Neural cell (in vitro differentiated cells): Measurements from ENCODE around the gene FAM53A. TPM values are rescaled to one million over a fixed set of nuclear protein-coding genes. Genes with fewer than 3 reads are reported as not detected.

Experiments used
- H2AFZ ChIP-seq: fragments of 200-600, 300-800 bp; sonication (generic), shearing (Covaris generic); 2 replicates; pipeline ENCODE4 v1.6.0; 2014; ENCODE audit warnings: low read depth, mild to moderate bottlenecking, antibody characterized with exemption, low read length, moderate library complexity
- H3F3A ChIP-seq: fragments of 200-600 bp; shearing (Covaris generic); 2 replicates; pipeline ENCODE4 v1.6.1; 2016; ENCODE audit warnings: mild to moderate bottlenecking, moderate library complexity, mixed read lengths, antibody characterized with exemption, low read length; ENCODE audit not compliant: insufficient read depth, poor library complexity, severe bottlenecking
- H3K27ac ChIP-seq: fragments of 200-600, 300-800 bp; sonication (generic), shearing (Covaris generic); 2 replicates; pipeline ENCODE4 v1.5.1; 2014; ENCODE audit warnings: mild to moderate bottlenecking, low read length, moderate library complexity
- H3K27me3 ChIP-seq: fragments of 300-800, 200-600 bp; sonication (generic), shearing (Covaris generic); 2 replicates; pipeline ENCODE4 v1.6.0; 2014; ENCODE audit warnings: mild to moderate bottlenecking, low read depth, low read length, moderate library complexity; ENCODE audit not compliant: insufficient read depth
- H3K36me3 ChIP-seq: fragments of 300-800, 200-600 bp; sonication (generic), shearing (Covaris generic); 2 replicates; pipeline ENCODE4 v1.5.1; 2014; ENCODE audit warnings: mild to moderate bottlenecking, antibody characterized with exemption, low read length, moderate library complexity; ENCODE audit not compliant: insufficient read depth
- H3K4me2 ChIP-seq: fragments of 300-800, 200-600 bp; sonication (generic), shearing (Covaris generic); 2 replicates; pipeline ENCODE4 v1.6.0; 2014; ENCODE audit warnings: mild to moderate bottlenecking, low read length
- H3K4me3 ChIP-seq: fragments of 300-800, 200-600 bp; sonication (generic), shearing (Covaris generic); 2 replicates; pipeline ENCODE4 v1.5.1; 2014; ENCODE audit warnings: mild to moderate bottlenecking, low read length, moderate library complexity
- H3K79me2 ChIP-seq: fragments of 200-600 bp; shearing (Covaris generic); replicated peaks from 2 replicates; pipeline ENCODE4 v1.6.0; 2014; ENCODE audit warnings: mild to moderate bottlenecking, low read length, moderate library complexity; ENCODE audit not compliant: insufficient read depth
- H3K9ac ChIP-seq: fragments of 300-800, 200-600 bp; sonication (generic), shearing (Covaris generic); 2 replicates; pipeline ENCODE4 v1.6.1; 2016; ENCODE audit warnings: mild to moderate bottlenecking, low read length, mixed read lengths
- H3K9me2 ChIP-seq: fragments of 200-600 bp; shearing (Covaris generic); 2 replicates; pipeline ENCODE4 v1.6.1; 2016; ENCODE audit warnings: mild to moderate bottlenecking, low read length, mixed read lengths; ENCODE audit not compliant: insufficient read depth
- H3K9me3 ChIP-seq: fragments of 200-600, 300-800 bp; sonication (generic), shearing (Covaris generic); 2 replicates; pipeline ENCODE4 v1.6.1; 2016; ENCODE audit warnings: mild to moderate bottlenecking, mixed run types, low read length, moderate library complexity, mixed read lengths
- H4K20me1 ChIP-seq: fragments of 200-600 bp; shearing (Covaris generic); 2 replicates; pipeline ENCODE4 v1.6.1; 2016; ENCODE audit warnings: mild to moderate bottlenecking, mixed run types; ENCODE audit not compliant: insufficient read depth
- CTCF ChIP-seq: fragments of 450-650 bp; IDR thresholded peaks from 2 replicates; pipeline ENCODE4 v1.5.1; 2014; ENCODE audit warnings: antibody characterized with exemption, mild to moderate bottlenecking, moderate library complexity; ENCODE audit not compliant: poor library complexity, severe bottlenecking
- EP300 ChIP-seq: fragments of 450-650 bp; conservative IDR thresholded peaks from 2 replicates; pipeline ENCODE4 v1.6.1; 2014; ENCODE audit warnings: antibody characterized with exemption, mild to moderate bottlenecking, moderate library complexity; ENCODE audit not compliant: poor library complexity, severe bottlenecking
- EZH2 ChIP-seq: fragments of 200-600, 300-800 bp; shearing (Covaris generic), sonication (generic); IDR thresholded peaks from 2 replicates; pipeline ENCODE4 v1.6.1; 2014; ENCODE audit warnings: antibody characterized with exemption, low read length, borderline replicate concordance, mild to moderate bottlenecking; ENCODE audit not compliant: insufficient read depth, poor library complexity, severe bottlenecking
- MXI1 ChIP-seq: fragments of 450-650 bp; conservative IDR thresholded peaks from 2 replicates; pipeline ENCODE4 v1.6.1; 2014; ENCODE audit warnings: antibody characterized with exemption, mild to moderate bottlenecking; ENCODE audit not compliant: poor library complexity, severe bottlenecking
- POLR2AphosphoS5 ChIP-seq: IDR thresholded peaks from 2 replicates; pipeline ENCODE4 v1.6.1; 2012
- RAD21 ChIP-seq: fragments of 450-650 bp; conservative IDR thresholded peaks from 2 replicates; pipeline ENCODE4 v1.6.1; 2014; ENCODE audit warnings: antibody characterized with exemption, mild to moderate bottlenecking, moderate library complexity
- REST ChIP-seq: IDR thresholded peaks from 2 replicates; pipeline ENCODE4 v1.6.1; 2012; ENCODE audit warnings: borderline replicate concordance
- SMC3 ChIP-seq: fragments of 450-650 bp; conservative IDR thresholded peaks from 2 replicates; pipeline ENCODE4 v1.6.1; 2014; ENCODE audit warnings: antibody characterized with exemption, mild to moderate bottlenecking, moderate library complexity; ENCODE audit not compliant: poor library complexity
- TAF1 ChIP-seq: IDR thresholded peaks from 2 replicates; pipeline ENCODE4 v1.6.1; 2012; ENCODE audit warnings: low read depth
- polyA plus RNA-seq: library from polyadenylated mRNA; depleted of rRNA; stranded (reverse); fragments of >200 nt; gene quantifications from 2 replicates; pipeline ENCODE4 v1.2.3, GENCODE V29; 2014

FAM53A gene
- polyA plus RNA-seq, 1 donor from 2014 or later = not detected

- H3K36me3 ChIP-seq = no peaks in the 10 kb centered on the region
- H4K20me1 ChIP-seq = no peaks in the 10 kb centered on the region
- no peaks in the 10 kb centered on the region for H3F3A ChIP-seq
- H3K27ac ChIP-seq = no peak overlapping the region
- no peaks in the 10 kb centered on the region for H3K9me2 ChIP-seq
- no peak overlapping the region for H3K9ac ChIP-seq
- no peak overlapping the region for H2AFZ ChIP-seq
- TF ChIP-seq EP300 (no peak), POLR2AphosphoS5 (no peak), REST (no peak), CTCF (no peak), TAF1 (no peak), MXI1 (no peak), SMC3 (no peak), EZH2 (no peak), RAD21 (no peak)
- no peak overlapping the region for H3K4me3 ChIP-seq
- H3K4me2 ChIP-seq = no peak overlapping the region
- H3K27me3 ChIP-seq = no peaks in the 10 kb centered on the region
- H3K9me3 ChIP-seq = no peaks in the 10 kb centered on the region
- H3K79me2 ChIP-seq = no peaks in the 10 kb centered on the region
Measured at GRCh38 chr4:1618438-1618837, 65.7 kb downstream of the FAM53A start.

- no peaks in the 10 kb centered on the region for H3K9me3 ChIP-seq
- no peaks in the 10 kb centered on the region for H3K9me2 ChIP-seq
- no peaks in the 10 kb centered on the region for H3K27me3 ChIP-seq
- H3K9ac ChIP-seq = no peak overlapping the region
- H4K20me1 ChIP-seq = no peaks in the 10 kb centered on the region
- H3K4me3 ChIP-seq = no peak overlapping the region
- no peaks in the 10 kb centered on the region for H3K79me2 ChIP-seq
- TF ChIP-seq TAF1 = no peak
- TF ChIP-seq SMC3 = no peak
- TF ChIP-seq POLR2AphosphoS5 = no peak
- TF ChIP-seq CTCF = no peak
- no peak for TF ChIP-seq EZH2
- TF ChIP-seq REST = no peak
- no peak for TF ChIP-seq RAD21
- TF ChIP-seq MXI1 = no peak
- no peak for TF ChIP-seq EP300
- no peak overlapping the region for H2AFZ ChIP-seq
- H3K27ac ChIP-seq = no peak overlapping the region
- H3K36me3 ChIP-seq = no peaks in the 10 kb centered on the region
- H3F3A ChIP-seq = no peaks in the 10 kb centered on the region
- no peak overlapping the region for H3K4me2 ChIP-seq
Measured at GRCh38 chr4:1616557-1616930, 67.6 kb downstream of the FAM53A start.
